Central memory CD8-positive, alpha-beta T cell (primary cell): ENCODE data around the gene CLEC16A.

ENCODE experiments used
- ATAC-seq: fragments of 150-1000 bp; cut with Tn5 transposase; replicated peaks from 2 replicates; pipeline ENCODE4 v1.10.0; 2022; ENCODE audit warnings: mild to moderate bottlenecking, moderate FRiP score, moderate number of reproducible peaks; ENCODE audit not compliant: poor library complexity, severe bottlenecking; ENCODE audit errors: extremely low read depth
- DNase-seq, 2 donors: peaks; one replicate each; pipeline ENCODE4 v3.0.0; 2021; ENCODE audit warnings: low spot score in 2 of 2
- H3K27ac Mint-ChIP-seq: one replicate; pipeline ENCODE4 v1.8.0; 2022; ENCODE audit warnings: low read depth, mild to moderate bottlenecking, moderate library complexity, mixed read lengths
- H3K27me3 Mint-ChIP-seq: one replicate; pipeline ENCODE4 v1.8.0; 2022; ENCODE audit warnings: mixed read lengths
- H3K36me3 Mint-ChIP-seq: one replicate; pipeline ENCODE4 v1.8.0; 2022; ENCODE audit warnings: mild to moderate bottlenecking, moderate library complexity, mixed read lengths; ENCODE audit not compliant: insufficient read depth
- H3K4me1 Mint-ChIP-seq: one replicate; pipeline ENCODE4 v1.8.0; 2022; ENCODE audit warnings: mixed read lengths
- H3K4me3 Mint-ChIP-seq: one replicate; pipeline ENCODE4 v1.8.0; 2022; ENCODE audit warnings: mild to moderate bottlenecking, moderate library complexity, mixed read lengths
- H3K9me3 Mint-ChIP-seq: one replicate; pipeline ENCODE4 v1.8.0; 2022; ENCODE audit warnings: mixed read lengths

CLEC16A gene

DNA sequence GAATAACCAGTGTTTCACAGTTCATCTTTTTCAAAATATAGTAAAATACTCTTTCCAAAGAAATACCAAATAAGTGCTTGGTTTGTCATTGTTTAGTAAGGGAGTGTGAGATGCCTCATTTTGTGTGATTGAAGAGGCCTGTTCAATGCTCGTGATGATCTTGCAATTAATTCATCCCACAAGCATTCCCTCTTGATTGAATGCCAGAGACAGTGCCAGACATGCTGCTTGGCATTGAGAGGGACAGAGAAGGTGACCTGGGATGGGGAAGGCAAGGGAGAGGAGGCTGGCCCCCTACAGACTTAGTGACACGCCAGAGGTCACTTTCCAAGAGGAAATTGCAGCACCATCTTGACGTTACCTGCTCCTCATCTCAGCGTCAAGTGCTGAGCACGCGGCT, 49.3 kb downstream of the CLEC16A start:
- Mint-ChIP-seq H3K36me3 (peaks cover 18% of the 10 kb centered on the region), H3K27me3 (no peaks in the 10 kb centered on the region), H3K27ac (no peak overlapping the region), H3K4me1 (peaks cover 20% of the 10 kb centered on the region), H3K9me3 (no peaks in the 10 kb centered on the region), H3K4me3 (no peak overlapping the region)
- no peak for ATAC-seq
- no peak for DNase-seq

DNA sequence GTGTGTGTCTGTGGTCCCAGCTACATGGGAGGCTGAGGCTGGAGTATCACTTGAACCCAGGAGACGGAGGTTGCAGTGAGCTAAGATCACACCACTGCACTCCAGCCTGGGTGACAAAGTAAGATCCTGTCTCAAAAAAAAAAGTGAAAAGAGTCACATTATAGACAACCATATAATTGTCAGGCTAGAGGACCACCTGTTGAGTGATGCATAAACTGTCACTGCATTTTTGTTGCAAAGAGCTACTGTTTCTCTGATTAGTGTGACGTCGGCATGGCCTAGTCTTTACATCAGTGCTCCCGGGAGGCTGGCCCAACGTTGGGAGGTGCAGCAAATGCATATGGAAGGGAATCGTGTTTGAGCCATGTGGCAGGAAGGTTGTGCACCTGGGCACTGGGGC, 50.2 kb downstream of the CLEC16A start:
- no peaks in the 10 kb centered on the region for H3K9me3 Mint-ChIP-seq
- peaks cover 18% of the 10 kb centered on the region for H3K36me3 Mint-ChIP-seq
- DNase-seq (no peak), ATAC-seq (no peak)
- H3K27me3 Mint-ChIP-seq = no peaks in the 10 kb centered on the region
- H3K4me3 Mint-ChIP-seq = no peak overlapping the region
- no peak overlapping the region for H3K27ac Mint-ChIP-seq
- peaks cover 16% of the 10 kb centered on the region for H3K4me1 Mint-ChIP-seq

DNA sequence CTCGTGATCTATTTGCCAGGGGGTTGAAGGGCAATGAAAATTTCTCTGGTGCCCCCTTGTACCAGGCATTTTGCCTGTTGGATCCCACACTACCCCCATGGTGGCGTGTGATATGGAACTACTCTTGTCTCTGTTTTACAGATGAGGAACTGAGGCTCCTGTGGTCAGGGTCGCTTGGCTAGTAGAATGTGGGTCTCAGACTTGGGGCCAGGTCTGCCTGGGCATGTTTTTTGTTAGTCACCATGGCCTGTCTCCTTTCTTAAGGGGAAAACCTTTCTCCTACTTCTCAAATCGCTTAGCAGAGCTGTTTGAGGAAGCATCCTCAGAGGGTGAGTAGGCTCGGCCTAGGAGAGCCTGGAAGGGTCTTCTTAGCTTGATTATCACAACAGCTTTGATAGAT, 51.2 kb downstream of the CLEC16A start:
- no peak overlapping the region for H3K4me3 Mint-ChIP-seq
- peaks cover 16% of the 10 kb centered on the region for H3K4me1 Mint-ChIP-seq
- H3K27me3 Mint-ChIP-seq = no peaks in the 10 kb centered on the region
- DNase-seq = no peak
- no peak for ATAC-seq
- peaks cover 19% of the 10 kb centered on the region for H3K36me3 Mint-ChIP-seq
- no peaks in the 10 kb centered on the region for H3K9me3 Mint-ChIP-seq
- no peak overlapping the region for H3K27ac Mint-ChIP-seq

DNA sequence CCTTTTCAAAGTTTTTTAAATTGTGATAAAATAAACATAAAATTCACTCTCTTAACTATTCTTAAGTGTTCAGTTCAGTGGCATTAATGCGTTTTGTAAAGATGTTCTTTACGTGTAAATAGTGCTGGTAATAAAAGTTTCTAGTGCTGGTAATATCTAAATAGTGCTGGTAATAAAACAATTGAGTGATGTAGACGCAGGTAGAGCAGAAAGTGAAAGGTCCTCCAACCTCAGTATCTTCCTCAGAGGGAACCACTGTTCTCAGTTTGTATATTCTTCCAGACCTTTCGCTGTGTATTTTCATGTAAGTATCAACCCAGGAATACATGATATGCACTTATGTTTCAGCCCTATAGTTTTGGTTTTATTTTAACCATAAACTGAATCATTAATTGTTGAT, 53.1 kb downstream of the CLEC16A start:
- H3K36me3 Mint-ChIP-seq = peaks cover 10% of the 10 kb centered on the region
- no peaks in the 10 kb centered on the region for H3K27me3 Mint-ChIP-seq
- DNase-seq = no peak

DNA sequence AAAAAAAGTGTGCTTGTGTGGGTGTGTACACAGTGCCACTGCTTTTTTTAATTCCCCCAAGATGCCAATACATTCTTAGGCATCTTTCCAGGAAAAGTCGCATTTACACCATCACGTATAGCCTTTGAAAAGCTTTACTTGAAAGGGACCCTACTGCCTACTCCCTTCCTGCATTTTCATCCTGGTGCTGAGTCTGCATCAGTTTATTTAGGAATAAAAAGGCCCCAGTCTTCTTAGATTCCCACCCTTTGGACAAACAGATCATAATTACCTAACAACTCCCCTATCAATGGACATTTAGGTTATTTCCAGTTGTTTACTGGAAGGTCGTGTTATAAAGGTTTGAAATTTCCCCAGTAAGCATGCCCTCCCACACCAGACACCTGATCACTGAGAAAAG, 54.9 kb downstream of the CLEC16A start:
- no peak for DNase-seq
- no peaks in the 10 kb centered on the region for H3K9me3 Mint-ChIP-seq

More for the DNA sequence above, 53.1 kb downstream of the CLEC16A start:
- Mint-ChIP-seq H3K27ac (no peak overlapping the region), H3K9me3 (no peaks in the 10 kb centered on the region), H3K4me3 (no peak overlapping the region), H3K4me1 (peaks cover 9% of the 10 kb centered on the region)
- ATAC-seq = no peak

DNA sequence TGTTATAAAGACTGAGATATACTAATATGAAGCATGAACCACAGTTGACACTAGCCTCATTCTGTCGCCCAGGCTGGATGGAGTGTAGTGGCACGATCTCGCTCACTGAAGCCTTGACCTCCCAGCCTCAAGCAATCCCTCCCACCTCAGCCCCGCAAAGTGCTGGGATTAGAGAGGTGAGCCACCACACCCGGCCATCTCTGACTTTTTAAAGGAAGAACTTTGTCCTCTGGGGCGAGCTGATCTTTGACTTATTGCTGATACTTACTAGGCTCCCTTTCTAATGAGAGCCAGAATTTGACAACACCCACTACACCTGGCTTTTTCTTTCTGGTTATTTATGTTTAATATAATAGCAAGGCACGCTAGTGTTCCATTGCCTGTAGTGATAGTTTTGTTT, 57.2 kb downstream of the CLEC16A start:
- Mint-ChIP-seq H3K4me3 (no peak overlapping the region), H3K9me3 (no peaks in the 10 kb centered on the region), H3K27me3 (no peaks in the 10 kb centered on the region), H3K4me1 (peaks cover 4% of the 10 kb centered on the region), H3K36me3 (peaks cover 7% of the 10 kb centered on the region), H3K27ac (no peak overlapping the region)
- no peak for DNase-seq
- ATAC-seq = no peak

More for the DNA sequence above, 54.9 kb downstream of the CLEC16A start:
- Mint-ChIP-seq H3K4me3 (no peak overlapping the region), H3K27ac (no peak overlapping the region), H3K4me1 (peaks cover 9% of the 10 kb centered on the region), H3K36me3 (peaks cover 10% of the 10 kb centered on the region), H3K27me3 (no peaks in the 10 kb centered on the region)
- ATAC-seq = no peak

DNA sequence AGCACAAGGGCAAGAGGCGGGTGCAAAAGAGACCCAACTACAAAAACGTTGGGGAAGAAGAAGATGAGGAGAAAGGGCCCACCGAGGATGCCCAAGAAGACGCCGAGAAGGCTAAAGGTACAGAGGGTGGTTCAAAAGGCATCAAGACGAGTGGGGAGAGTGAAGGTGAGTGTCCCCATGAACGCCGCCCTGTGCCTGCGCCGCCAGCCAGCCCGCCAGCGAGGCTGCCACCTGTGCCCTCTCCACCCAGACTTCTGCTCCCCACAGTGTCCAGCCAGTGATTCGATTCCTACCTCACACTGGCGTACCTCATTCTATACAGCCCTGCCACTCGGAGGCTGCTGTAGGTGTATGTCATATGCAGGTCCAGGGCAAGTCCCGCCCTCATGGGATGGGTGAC, 58.8 kb downstream of the CLEC16A start:
- Mint-ChIP-seq H3K27ac (no peak overlapping the region), H3K36me3 (peaks cover 8% of the 10 kb centered on the region)

DNA sequence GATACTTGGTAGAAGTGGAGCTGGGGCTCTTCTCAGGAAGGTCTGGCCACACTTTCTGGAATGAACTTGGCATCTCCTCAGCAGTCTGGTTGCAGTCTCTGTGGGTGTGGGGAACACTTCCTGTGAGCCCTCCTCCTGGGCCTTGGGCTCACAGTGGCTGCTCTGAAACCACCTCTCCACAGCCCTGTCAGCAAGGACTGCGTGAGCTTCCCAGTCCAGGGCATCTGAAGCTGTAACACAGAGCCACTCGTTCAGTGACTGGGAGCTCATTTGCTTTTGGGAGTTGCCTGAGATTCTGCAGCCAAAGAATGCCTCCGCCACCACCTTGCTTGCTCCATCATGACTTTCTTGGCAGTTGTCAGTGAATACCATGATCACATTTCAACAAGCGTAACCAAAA, 60.0 kb downstream of the CLEC16A start:
- H3K4me3 Mint-ChIP-seq = no peak overlapping the region
- no peaks in the 10 kb centered on the region for H3K4me1 Mint-ChIP-seq
- H3K36me3 Mint-ChIP-seq = peaks cover 6% of the 10 kb centered on the region
- no peaks in the 10 kb centered on the region for H3K9me3 Mint-ChIP-seq
- no peak for ATAC-seq
- no peaks in the 10 kb centered on the region for H3K27me3 Mint-ChIP-seq
- H3K27ac Mint-ChIP-seq = no peak overlapping the region
- no peak for DNase-seq

More for the DNA sequence above, 58.8 kb downstream of the CLEC16A start:
- Mint-ChIP-seq H3K4me1 (no peaks in the 10 kb centered on the region), H3K27me3 (no peaks in the 10 kb centered on the region), H3K4me3 (no peak overlapping the region), H3K9me3 (no peaks in the 10 kb centered on the region)
- no peak for DNase-seq
- ATAC-seq = no peak

DNA sequence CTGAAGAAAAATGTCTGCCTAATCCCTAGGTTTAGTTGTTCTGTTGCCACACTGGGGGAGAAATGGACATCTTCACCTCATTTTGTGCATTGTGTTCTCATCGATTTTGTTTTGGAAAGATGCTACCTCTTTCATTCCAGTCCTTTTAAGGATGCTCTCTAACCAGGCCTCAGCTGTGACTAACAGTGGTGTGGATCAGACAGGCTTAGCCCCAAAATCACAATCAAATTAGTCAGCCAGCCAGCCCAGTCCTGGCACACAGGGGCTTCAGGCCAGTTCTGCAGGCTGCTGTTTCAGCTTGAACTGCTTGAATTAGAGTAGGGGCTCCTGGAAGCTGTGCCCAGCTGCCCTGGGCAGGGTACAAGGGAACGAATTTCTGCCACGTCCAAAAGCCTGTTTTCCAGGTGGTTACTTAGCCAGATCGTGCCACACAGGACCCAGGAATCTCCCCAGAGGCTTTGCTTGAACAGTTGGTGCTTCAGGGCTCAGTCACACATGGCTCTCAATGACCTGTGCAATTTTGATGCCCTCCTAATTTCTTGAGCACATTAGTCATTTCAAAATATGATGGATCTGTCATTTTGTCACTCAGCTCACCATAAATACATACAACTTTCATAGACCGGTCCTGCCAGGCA, 60.7 kb downstream of the CLEC16A start:
- H3K36me3 Mint-ChIP-seq = peaks cover 5% of the 10 kb centered on the region

DNA sequence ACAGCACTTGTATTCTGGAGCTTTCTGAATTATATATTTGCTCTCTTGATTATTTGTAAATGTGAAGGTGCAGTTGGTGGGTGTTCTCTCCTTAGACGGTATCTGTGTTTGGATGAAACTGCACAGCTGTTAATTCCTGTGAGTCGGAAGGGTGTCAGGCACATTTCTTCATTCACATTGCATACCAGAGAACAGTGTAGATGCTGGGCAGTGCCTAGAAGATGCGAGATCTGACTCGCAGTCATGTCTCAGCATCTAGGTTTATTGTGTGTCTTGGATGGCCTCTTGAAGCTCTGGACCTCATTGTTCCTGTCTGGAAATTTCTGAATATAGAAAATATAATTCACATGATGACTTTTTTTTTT, 61.2 kb downstream of the CLEC16A start:
- H3K27me3 Mint-ChIP-seq = no peaks in the 10 kb centered on the region
- H3K27ac Mint-ChIP-seq = no peak overlapping the region
- no peak overlapping the region for H3K4me3 Mint-ChIP-seq
- DNase-seq (no peak), ATAC-seq (no peak)
- H3K36me3 Mint-ChIP-seq = peaks cover 5% of the 10 kb centered on the region
- H3K4me1 Mint-ChIP-seq = no peaks in the 10 kb centered on the region
- H3K9me3 Mint-ChIP-seq = no peaks in the 10 kb centered on the region

More for the DNA sequence above, 60.7 kb downstream of the CLEC16A start:
- Mint-ChIP-seq H3K4me3 (no peak overlapping the region), H3K4me1 (no peaks in the 10 kb centered on the region), H3K9me3 (no peaks in the 10 kb centered on the region), H3K27me3 (no peaks in the 10 kb centered on the region), H3K27ac (no peak overlapping the region)
- DNase-seq (no peak), ATAC-seq (no peak)

DNA sequence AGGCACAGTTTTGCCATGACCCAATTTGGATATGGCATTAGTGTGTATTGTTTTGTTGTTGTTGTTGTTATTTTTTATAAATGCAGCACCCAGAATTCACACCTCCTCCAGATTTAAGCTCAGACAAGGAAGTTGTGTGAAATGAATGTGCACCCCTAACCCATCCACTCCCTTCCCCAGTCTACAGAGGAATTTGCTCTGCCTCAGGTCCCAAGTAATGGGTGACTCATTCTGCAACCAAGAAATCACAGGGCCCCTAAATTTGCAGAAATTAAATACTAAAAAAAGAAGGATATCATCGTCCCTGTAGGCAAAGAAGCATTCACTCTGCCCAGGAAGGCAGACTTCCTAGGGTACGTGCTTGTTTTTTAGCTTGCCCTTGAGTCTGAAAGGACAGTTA, 62.3 kb downstream of the CLEC16A start:
- Mint-ChIP-seq H3K9me3 (no peaks in the 10 kb centered on the region), H3K27me3 (no peaks in the 10 kb centered on the region), H3K4me1 (no peaks in the 10 kb centered on the region), H3K27ac (no peak overlapping the region), H3K4me3 (no peak overlapping the region), H3K36me3 (peaks cover 5% of the 10 kb centered on the region)
- DNase-seq = no peak
- ATAC-seq = no peak

DNA sequence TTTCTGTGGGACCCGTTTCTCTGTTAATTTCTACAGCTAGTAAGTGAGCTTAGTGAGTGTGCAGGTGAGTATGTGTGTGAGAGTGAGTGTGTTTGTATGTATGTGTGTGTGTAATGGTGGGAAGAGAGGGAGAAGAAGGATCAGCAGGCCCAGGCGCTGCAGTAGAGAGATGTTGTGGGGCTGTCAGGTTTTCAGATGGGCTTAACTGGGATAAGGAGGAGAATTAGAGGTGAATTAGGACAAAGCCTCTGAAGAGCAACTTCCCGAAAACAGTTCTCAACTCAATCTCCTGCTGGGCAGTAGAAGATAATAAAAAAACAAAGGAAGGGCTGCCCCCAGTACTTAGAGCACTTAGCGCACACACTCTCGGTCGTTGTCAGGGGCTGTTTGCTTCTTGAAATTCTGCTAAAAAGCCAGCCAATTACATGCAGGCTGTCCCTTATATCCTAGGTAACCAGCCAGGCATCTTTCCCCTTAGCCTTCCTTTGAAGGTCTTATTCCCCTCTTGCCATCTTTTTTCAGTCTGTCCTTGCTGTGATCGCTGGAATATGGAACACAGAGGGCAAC, 63.4 kb downstream of the CLEC16A start:
- H3K27ac Mint-ChIP-seq = no peak overlapping the region
- no peaks in the 10 kb centered on the region for H3K9me3 Mint-ChIP-seq
- ATAC-seq = no peak

DNA sequence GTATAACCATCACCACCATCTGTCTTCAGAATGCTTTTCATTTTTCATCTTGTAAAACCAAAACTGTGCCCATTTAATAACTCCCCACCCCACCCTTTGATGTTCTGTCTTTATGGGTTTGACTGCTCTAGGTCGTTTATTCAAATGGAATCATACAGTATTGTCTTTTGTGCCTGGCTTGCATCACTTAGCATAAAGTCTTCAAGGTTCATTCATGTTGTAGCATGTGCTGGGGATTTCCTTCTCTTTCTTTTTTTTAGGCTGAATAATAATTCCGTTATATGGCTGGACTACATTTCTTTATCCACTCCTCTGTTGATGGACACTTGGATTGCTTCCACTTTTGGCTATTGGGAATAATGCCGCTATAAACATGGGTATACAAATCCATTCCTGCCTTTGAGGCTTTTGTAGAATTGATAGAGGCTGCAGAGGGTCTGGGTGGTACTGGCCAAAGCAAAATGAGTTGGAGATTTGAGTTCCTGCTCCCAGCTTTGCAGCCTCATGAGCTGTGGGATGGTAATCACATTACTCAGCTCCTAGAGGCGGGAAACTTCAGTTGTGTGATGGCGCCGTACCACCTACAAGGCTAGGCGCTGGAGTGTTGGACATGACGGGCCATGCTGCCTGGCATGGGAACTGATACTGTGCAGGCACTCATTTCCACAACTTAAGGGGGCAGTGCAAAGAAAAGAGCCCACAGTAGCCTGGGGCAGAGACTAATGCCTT, 64.8 kb downstream of the CLEC16A start:
- DNase-seq (no peak), ATAC-seq (no peak)
- no peak overlapping the region for H3K4me3 Mint-ChIP-seq
- H3K4me1 Mint-ChIP-seq = no peaks in the 10 kb centered on the region
- no peak overlapping the region for H3K27ac Mint-ChIP-seq
- no peaks in the 10 kb centered on the region for H3K27me3 Mint-ChIP-seq
- no peaks in the 10 kb centered on the region for H3K9me3 Mint-ChIP-seq
- H3K36me3 Mint-ChIP-seq = peaks cover 4% of the 10 kb centered on the region

More for the DNA sequence above, 63.4 kb downstream of the CLEC16A start:
- peaks cover 5% of the 10 kb centered on the region for H3K36me3 Mint-ChIP-seq
- H3K4me1 Mint-ChIP-seq = no peaks in the 10 kb centered on the region
- H3K4me3 Mint-ChIP-seq = no peak overlapping the region
- no peak for DNase-seq
- no peaks in the 10 kb centered on the region for H3K27me3 Mint-ChIP-seq
